Right ventricle myocardium superior (tissue), 1 donor: ENCODE data around the gene ZC3H14. TPM values are rescaled to one million over a fixed set of nuclear protein-coding genes. Genes with fewer than 3 reads are reported as not detected.
"Not testable (repeated sequence)": the region's sequence is repeated elsewhere in the genome, so short reads cannot be mapped to it uniquely, and the experiment has no call there.

Source experiments
- ATAC-seq: fragments of 200-7000 bp; cut with Tn5 transposase; one replicate; pipeline ENCODE4 v1.9.1; 2020; ENCODE audit warnings: mild to moderate bottlenecking; ENCODE audit not compliant: poor library complexity
- DNase-seq: peaks from one replicate; pipeline ENCODE4 v3.0.0-alpha.2; 2020
- intact Hi-C: fragments of 100-400 bp; cut with DNase I; formaldehyde crosslinking; loops from one replicate; pipeline ENCODE4 v1.11.2; 2022
- long read RNA-seq: library from polyadenylated mRNA; unstranded; transcript quantifications from one replicate; pipeline ENCODE4 v2.0.0, GENCODE V29; 2021
- total RNA-seq: library from RNA; stranded (reverse); fragmentation: NEBNext Ultra II Directional; extraction: Animal tissue kit (Norgen Biotek cat#: 25700); gene quantifications from one replicate; pipeline ENCODE4 v1.2.1, GENCODE V29; 2021
- donor health status: DM: no; HTN: yes; CAD: no; lungs with severe emphysema.

Gene ZC3H14, protein sequence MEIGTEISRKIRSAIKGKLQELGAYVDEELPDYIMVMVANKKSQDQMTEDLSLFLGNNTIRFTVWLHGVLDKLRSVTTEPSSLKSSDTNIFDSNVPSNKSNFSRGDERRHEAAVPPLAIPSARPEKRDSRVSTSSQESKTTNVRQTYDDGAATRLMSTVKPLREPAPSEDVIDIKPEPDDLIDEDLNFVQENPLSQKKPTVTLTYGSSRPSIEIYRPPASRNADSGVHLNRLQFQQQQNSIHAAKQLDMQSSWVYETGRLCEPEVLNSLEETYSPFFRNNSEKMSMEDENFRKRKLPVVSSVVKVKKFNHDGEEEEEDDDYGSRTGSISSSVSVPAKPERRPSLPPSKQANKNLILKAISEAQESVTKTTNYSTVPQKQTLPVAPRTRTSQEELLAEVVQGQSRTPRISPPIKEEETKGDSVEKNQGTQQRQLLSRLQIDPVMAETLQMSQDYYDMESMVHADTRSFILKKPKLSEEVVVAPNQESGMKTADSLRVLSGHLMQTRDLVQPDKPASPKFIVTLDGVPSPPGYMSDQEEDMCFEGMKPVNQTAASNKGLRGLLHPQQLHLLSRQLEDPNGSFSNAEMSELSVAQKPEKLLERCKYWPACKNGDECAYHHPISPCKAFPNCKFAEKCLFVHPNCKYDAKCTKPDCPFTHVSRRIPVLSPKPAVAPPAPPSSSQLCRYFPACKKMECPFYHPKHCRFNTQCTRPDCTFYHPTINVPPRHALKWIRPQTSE
- total RNA-seq: 36.6 TPM
- long read RNA-seq, full-length matches to known transcripts: 35 of 91 reads
- long read RNA-seq, partial matches to known transcripts: 2 of 91 reads
- long read RNA-seq, other reads (novel, unspliced or antisense): 54 of 91 reads

GRCh38 chr14:88562831-88563686 lies at the start of gene ZC3H14:
TSS of gene ZC3H14 (plus strand) at chr14:88563037. CDS start at chr14:88563134, 97 bp downstream.
- ATAC-seq: peak; percentile 99
- intact Hi-C loops: loop anchor here (5.0 kb wide), 1 partner anchor 71 kb away; no protein-coding TSS in a partner anchor
- DNase-seq: peak; percentile 91

DNA sequence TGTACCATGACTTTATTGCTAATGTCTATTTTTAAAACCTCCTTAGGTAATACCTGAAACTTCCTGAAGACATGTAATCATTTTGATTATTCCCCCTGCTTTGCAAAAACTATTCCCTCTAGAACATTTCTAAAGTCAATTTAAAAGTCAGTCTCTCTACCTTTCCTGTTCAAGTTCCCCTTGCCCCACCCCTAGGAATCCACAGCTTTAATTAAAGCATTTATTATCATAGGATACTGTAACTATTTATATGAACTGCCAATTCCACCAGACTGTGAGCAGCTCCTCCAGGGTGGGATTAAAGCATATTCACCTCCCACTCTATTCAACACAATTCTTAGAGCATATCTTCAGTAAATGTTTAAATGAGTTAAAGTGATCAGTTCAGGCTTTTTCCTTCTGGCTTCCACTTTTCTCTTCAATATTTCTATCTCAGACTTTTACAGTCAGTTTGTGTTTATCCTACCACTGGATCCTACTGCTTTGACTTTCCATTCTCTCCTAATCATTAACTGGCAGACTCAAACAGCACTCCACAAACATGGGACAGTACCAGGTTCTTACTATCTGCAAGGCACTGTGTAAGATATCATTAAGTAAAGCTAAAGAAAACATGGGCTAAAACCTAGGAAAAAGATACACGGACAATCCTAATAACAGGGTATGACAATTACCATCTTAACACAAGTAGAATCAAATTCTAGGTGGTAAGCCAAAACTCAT lies 47.2 kb upstream of the ZC3H14 start:
- DNase-seq: no peak
- intact Hi-C loops: no loop called here
- ATAC-seq: peak; percentile 70

- peak; percentile 19 for ATAC-seq
- intact Hi-C loops: no loop called here
- no peak for DNase-seq
These were observed 45.9 kb upstream of the ZC3H14 start for GRCh38 chr14:88516861-88517357.

- no peak for ATAC-seq
- DNase-seq: no peak
- intact Hi-C loops: no loop called here
These were observed 44.0 kb upstream of the ZC3H14 start for GRCh38 chr14:88518592-88519512.

- ATAC-seq (no peak), DNase-seq (no peak)
- intact Hi-C loops: no loop called here
These were observed 42.9 kb upstream of the ZC3H14 start for GRCh38 chr14:88519907-88520306.

- intact Hi-C loops: no loop called here
- DNase-seq: no peak
- ATAC-seq: no peak
These were observed 41.0 kb upstream of the ZC3H14 start for GRCh38 chr14:88521818-88522217.

GRCh38 chr14:88522393-88522792 lies 40.4 kb upstream of the ZC3H14 start:
- no peak for ATAC-seq

DNA sequence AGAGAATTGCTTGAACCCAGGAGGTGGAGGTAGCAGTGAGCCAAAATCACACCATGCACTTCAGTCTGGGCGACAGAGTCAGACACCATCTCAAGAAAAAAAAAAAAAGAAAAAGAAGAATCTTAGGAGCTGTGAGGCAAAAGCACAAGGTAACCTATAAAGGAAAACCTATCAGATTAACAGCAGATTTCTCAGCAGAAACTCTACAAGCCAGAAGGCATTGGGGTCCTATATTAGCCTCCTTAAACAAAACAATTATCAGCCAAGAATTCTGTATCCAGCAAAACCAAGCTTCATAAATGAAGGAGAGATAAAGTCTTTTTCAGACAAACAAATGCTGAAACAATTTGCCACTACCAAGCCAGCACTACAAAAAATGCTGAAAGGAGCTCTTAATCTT lies 32.9 kb upstream of the ZC3H14 start:
- intact Hi-C loops, ATAC-seq, DNase-seq: not testable (repeated sequence)

More at GRCh38 chr14:88522393-88522792, 40.4 kb upstream of the ZC3H14 start:
- no peak for DNase-seq
- intact Hi-C loops: no loop called here

- DNase-seq (no peak), ATAC-seq (no peak)
- intact Hi-C loops: no loop called here
These were observed 29.7 kb upstream of the ZC3H14 start for GRCh38 chr14:88533064-88533602.

DNA sequence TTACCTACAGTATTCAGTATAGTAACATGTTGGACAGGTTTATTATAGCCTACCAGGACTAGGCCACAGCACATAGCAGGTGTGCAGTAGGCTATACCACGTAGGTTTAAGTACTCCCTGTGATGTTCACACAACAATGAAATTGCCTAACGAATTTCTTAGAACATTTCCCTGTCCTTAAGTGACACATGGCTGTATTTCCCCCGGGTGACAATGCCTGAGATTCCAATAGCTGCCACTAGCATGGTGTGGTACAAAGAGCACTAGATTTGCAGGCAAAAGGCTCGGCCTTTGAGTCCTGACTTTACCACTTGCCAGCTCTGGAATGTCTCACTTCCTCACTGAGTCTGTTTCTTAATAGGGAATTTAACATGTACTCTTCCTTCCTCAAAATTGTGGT lies 27.7 kb upstream of the ZC3H14 start:
- peak; percentile 90 for ATAC-seq
- intact Hi-C loops: no loop called here
- DNase-seq: no peak

DNA sequence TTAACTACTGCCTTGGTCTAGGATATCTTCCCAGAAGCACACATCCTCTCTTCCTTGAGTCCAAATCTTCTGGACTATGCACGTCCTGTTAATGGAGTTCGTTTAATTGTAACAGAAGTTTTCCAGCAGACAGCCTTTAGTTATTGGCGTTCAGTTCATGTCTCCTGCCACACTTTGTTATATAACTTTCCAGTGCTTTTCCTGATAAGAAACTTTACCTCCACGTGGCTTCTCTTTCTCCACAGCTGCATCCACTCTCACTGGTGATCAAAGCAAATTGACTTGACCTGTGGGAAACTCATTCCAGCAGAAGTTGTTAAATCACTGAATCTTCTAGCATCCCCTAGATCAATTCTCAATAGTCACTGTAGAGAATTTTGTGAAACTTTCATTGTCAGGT lies 27.0 kb upstream of the ZC3H14 start:
- DNase-seq (no peak), ATAC-seq (peak; percentile 59)
- intact Hi-C loops: no loop called here

DNA sequence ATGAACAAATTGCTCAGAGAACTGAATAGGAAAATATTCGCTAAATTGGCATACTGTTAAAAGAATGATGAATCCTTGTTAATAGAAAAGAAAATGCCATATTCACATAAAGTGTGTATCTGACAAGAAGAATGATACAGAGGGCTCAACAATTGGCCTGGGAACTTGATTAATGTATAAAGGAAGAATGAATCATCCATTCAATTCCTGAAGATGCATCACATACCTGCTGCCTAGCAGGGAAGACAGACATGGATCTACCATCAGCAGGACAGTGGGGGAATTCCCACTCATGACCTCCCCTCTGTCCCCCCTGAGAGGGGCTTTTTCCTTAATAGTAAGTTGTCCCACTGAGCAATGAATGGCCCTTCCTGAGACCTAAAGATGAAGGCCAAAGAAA lies 21.5 kb upstream of the ZC3H14 start:
- no peak for DNase-seq
- intact Hi-C loops: no loop called here
- no peak for ATAC-seq

GRCh38 chr14:88542857-88543795 lies 19.7 kb upstream of the ZC3H14 start:
- ATAC-seq: no peak
- intact Hi-C loops: no loop called here

DNA sequence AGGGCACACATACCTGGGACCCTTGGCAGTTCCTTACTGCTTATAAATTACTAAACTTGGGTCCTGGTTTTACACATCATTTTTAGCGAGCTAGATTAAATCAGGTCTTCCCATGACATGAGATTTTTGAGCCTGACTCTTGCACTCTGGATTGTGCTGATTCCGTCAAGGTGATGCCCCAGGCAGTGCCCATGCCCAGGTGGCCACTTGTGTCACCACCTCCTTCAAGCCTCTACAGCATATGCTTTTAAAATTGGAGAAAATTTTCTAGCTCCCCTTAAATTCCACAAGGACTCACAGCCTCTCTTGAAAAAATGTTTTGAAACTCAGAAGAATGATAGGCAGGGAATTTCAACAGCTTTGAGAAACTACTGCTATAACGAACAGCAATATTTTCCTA lies 17.6 kb upstream of the ZC3H14 start:
- intact Hi-C loops: no loop called here
- no peak for DNase-seq
- no peak for ATAC-seq

More at GRCh38 chr14:88542857-88543795, 19.7 kb upstream of the ZC3H14 start:
- no peak for DNase-seq

GRCh38 chr14:88546621-88547385 lies 16.0 kb upstream of the ZC3H14 start:
- intact Hi-C loops: no loop called here
- ATAC-seq (no peak), DNase-seq (no peak)
